Measurements from ENCODE around the gene PRKG1.

The PRKG1 gene

GRCh38 chr10:51846856-51847506 is 772.7 kb downstream of the PRKG1 start:
- no peak overlapping the region for H3K4me3 ChIP-seq (ENCODE audit: low read length)
- H3K27me3 ChIP-seq (replicated peaks; ENCODE audit: control insufficient read depth, insufficient read depth, low read length) = no peaks in the 10 kb centered on the region
- no peaks in the 10 kb centered on the region for H3K36me3 ChIP-seq (ENCODE audit: control insufficient read depth, insufficient read depth, low read length, severe bottlenecking)
- H3K4me1 ChIP-seq (ENCODE audit: control insufficient read depth, insufficient read depth, low read length) = no peaks in the 10 kb centered on the region
- no peak overlapping the region for H3K9ac ChIP-seq (ENCODE audit: low read length)
- DNase-seq (ENCODE audit: low read depth) = no peak
- peaks cover 4% of the 10 kb centered on the region for H3K9me3 ChIP-seq (ENCODE audit: control insufficient read depth, low read length)

DNA sequence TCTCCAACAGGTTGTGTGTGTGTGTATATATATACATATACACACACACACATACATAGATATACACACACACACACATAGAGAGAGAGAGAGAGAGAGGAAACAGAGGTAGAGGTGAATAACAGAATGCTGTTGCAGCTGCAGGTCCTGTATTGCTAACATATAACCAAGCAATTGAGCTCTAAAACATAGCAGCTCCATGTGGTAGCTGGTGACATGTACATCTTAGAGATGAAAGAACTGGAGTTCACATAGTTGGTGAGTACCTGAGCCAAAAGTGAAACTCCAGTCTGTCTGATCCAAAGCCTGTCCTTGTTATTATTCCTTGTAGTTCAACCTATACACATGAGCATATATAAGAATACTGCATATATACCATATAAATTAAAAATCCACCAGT is 778.0 kb downstream of the PRKG1 start:
- Histone ChIP-seq H3K36me3 (ENCODE audit: control insufficient read depth, insufficient read depth, low read length, severe bottlenecking) (no peaks in the 10 kb centered on the region), H3K4me1 (ENCODE audit: control insufficient read depth, insufficient read depth, low read length) (no peaks in the 10 kb centered on the region), H3K4me3 (ENCODE audit: low read length) (no peak overlapping the region), H3K9ac (ENCODE audit: low read length) (no peak overlapping the region), H3K9me3 (ENCODE audit: control insufficient read depth, low read length) (peaks cover 7% of the 10 kb centered on the region), H3K27me3 (replicated peaks; ENCODE audit: control insufficient read depth, insufficient read depth, low read length) (no peaks in the 10 kb centered on the region)
- no peak for DNase-seq (ENCODE audit: low read depth)

DNA sequence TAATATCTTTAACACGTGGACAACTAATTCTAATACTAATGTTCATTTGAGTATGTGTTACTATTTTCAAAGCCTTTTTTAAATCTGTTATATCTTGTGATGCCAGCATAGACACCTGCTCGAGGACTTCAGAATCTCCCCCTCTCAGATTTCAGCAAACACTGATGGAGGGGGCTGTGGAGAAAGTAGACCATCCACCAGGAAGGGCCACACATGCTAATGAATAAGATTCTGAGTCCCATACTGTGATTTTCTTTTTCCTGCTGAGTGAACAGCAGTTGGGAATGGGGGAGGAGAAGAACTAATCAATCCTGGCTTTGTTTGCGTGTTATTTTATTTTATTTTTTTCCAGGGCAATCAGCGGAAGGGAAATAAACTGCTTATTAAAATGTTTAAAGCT is 783.0 kb downstream of the PRKG1 start:
- no peaks in the 10 kb centered on the region for H3K27me3 ChIP-seq (replicated peaks; ENCODE audit: control insufficient read depth, insufficient read depth, low read length)
- peaks cover 23% of the 10 kb centered on the region for H3K4me1 ChIP-seq (ENCODE audit: control insufficient read depth, insufficient read depth, low read length)
- H3K36me3 ChIP-seq (ENCODE audit: control insufficient read depth, insufficient read depth, low read length, severe bottlenecking) = no peaks in the 10 kb centered on the region
- H3K9me3 ChIP-seq (ENCODE audit: control insufficient read depth, low read length) = peaks cover 3% of the 10 kb centered on the region
- DNase-seq (ENCODE audit: low read depth) = no peak
- H3K4me3 ChIP-seq (ENCODE audit: low read length) = no peak overlapping the region
- no peak overlapping the region for H3K9ac ChIP-seq (ENCODE audit: low read length)

DNA sequence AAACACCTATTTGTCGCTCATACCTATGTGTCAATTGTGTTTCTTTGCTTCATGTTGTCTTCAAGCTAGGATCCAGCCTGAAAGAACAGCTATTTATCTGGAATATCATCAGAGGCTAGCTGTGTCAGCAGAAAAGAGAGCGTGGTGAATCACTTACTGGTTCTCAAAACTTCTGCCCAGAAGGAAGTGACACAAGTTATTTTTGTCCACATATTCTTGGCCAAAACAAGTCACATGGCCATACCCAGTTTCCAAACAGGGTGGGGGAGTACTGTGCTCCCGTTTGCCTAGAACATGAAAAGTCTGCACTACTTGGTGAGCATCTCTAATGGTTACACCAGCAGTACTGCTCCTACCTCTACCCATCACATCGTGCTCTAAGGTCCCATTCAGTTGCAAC is 786.0 kb downstream of the PRKG1 start:
- peak overlapping the region; percentile 4 for H3K4me3 ChIP-seq (ENCODE audit: low read length)
- DNase-seq (ENCODE audit: low read depth) = no peak
- H3K9ac ChIP-seq (ENCODE audit: low read length) = no peak overlapping the region
- peaks cover 3% of the 10 kb centered on the region for H3K9me3 ChIP-seq (ENCODE audit: control insufficient read depth, low read length)
- no peaks in the 10 kb centered on the region for H3K36me3 ChIP-seq (ENCODE audit: control insufficient read depth, insufficient read depth, low read length, severe bottlenecking)
- H3K27me3 ChIP-seq (replicated peaks; ENCODE audit: control insufficient read depth, insufficient read depth, low read length) = no peaks in the 10 kb centered on the region
- H3K4me1 ChIP-seq (ENCODE audit: control insufficient read depth, insufficient read depth, low read length) = peaks cover 23% of the 10 kb centered on the region

DNA sequence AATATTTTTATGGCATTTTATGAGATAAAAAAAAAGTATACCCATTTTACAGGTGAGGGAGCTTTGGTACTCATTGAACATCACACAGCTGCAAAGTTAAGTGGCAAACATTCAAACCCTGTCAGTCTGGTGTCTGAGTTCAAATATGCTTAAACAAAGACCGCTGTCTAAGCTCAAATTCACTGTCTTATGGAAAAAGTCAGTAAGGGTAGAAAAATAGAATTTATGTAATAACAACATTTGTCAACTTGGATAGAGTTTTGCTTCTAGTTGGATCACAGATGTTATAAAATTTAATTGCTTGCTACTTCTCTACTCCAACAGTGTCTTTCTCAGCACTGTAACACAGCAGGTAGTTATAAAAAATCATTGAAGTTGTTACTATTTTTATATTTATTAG is 786.8 kb downstream of the PRKG1 start:
- peaks cover 23% of the 10 kb centered on the region for H3K4me1 ChIP-seq (ENCODE audit: control insufficient read depth, insufficient read depth, low read length)
- no peaks in the 10 kb centered on the region for H3K27me3 ChIP-seq (replicated peaks; ENCODE audit: control insufficient read depth, insufficient read depth, low read length)
- H3K36me3 ChIP-seq (ENCODE audit: control insufficient read depth, insufficient read depth, low read length, severe bottlenecking) = no peaks in the 10 kb centered on the region
- no peak overlapping the region for H3K9ac ChIP-seq (ENCODE audit: low read length)
- H3K9me3 ChIP-seq (ENCODE audit: control insufficient read depth, low read length) = no peaks in the 10 kb centered on the region
- H3K4me3 ChIP-seq (ENCODE audit: low read length) = peak overlapping the region; percentile 4
- no peak for DNase-seq (ENCODE audit: low read depth)

- no peak for DNase-seq (ENCODE audit: low read depth)
- H3K4me3 ChIP-seq (ENCODE audit: low read length) = no peak overlapping the region
- H3K4me1 ChIP-seq (ENCODE audit: control insufficient read depth, insufficient read depth, low read length) = peaks cover 23% of the 10 kb centered on the region
- H3K9me3 ChIP-seq (ENCODE audit: control insufficient read depth, low read length) = no peaks in the 10 kb centered on the region
- H3K9ac ChIP-seq (ENCODE audit: low read length) = no peak overlapping the region
- H3K27me3 ChIP-seq (replicated peaks; ENCODE audit: control insufficient read depth, insufficient read depth, low read length) = no peaks in the 10 kb centered on the region
- H3K36me3 ChIP-seq (ENCODE audit: control insufficient read depth, insufficient read depth, low read length, severe bottlenecking) = no peaks in the 10 kb centered on the region
Measured at GRCh38 chr10:51861731-51862130, 787.4 kb downstream of the PRKG1 start.

DNA sequence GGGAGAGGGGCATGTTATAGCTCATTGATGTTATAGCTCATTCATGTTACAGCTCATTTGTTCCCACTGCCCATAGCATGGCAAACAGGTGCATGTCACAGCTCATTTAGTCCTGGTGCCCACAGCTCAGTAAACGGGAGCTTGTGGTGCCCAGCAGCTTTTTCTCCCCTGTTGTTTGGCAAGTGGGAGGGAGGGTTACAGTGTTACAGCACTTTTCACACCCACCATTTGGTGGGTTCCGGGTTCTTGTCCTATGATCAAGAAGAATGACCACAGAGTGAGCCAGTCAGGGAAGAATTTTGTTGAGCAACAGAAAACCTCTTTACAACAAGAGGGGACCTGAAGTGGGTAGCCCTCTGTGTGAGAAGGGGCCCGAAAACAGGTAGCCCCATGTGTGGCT is 787.9 kb downstream of the PRKG1 start:
- DNase-seq (ENCODE audit: low read depth) = no peak
- no peaks in the 10 kb centered on the region for H3K36me3 ChIP-seq (ENCODE audit: control insufficient read depth, insufficient read depth, low read length, severe bottlenecking)
- no peaks in the 10 kb centered on the region for H3K9me3 ChIP-seq (ENCODE audit: control insufficient read depth, low read length)
- H3K27me3 ChIP-seq (replicated peaks; ENCODE audit: control insufficient read depth, insufficient read depth, low read length) = no peaks in the 10 kb centered on the region
- H3K9ac ChIP-seq (ENCODE audit: low read length) = no peak overlapping the region
- peaks cover 23% of the 10 kb centered on the region for H3K4me1 ChIP-seq (ENCODE audit: control insufficient read depth, insufficient read depth, low read length)
- H3K4me3 ChIP-seq (ENCODE audit: low read length) = no peak overlapping the region

- Histone ChIP-seq H3K4me1 (ENCODE audit: control insufficient read depth, insufficient read depth, low read length) (peaks cover 15% of the 10 kb centered on the region), H3K4me3 (ENCODE audit: low read length) (peak overlapping the region; percentile 71), H3K36me3 (ENCODE audit: control insufficient read depth, insufficient read depth, low read length, severe bottlenecking) (no peaks in the 10 kb centered on the region), H3K27me3 (replicated peaks; ENCODE audit: control insufficient read depth, insufficient read depth, low read length) (no peaks in the 10 kb centered on the region), H3K9me3 (ENCODE audit: control insufficient read depth, low read length) (no peaks in the 10 kb centered on the region), H3K9ac (ENCODE audit: low read length) (no peak overlapping the region)
- peak; percentile 61 for DNase-seq (ENCODE audit: low read depth)
Measured at GRCh38 chr10:51867956-51868355, 793.7 kb downstream of the PRKG1 start.

DNA sequence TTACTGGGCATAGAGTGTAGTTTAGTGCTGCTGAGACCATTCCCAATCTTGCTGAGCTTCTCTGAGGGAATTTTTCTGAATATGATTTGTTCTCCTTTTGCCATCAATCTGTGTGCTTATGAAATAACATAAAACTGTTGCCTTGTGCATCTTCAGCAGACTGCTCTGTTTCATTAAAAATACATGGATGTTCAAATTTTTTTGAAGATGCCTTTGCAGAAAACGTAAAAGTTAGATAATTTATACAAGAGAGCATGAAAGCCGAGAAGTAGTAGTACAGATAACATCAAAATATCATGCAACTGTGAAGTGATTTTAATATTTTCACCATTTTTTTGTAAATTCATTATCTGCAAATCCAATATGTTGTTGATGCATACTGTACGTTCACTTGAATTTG is 799.8 kb downstream of the PRKG1 start:
- DNase-seq (ENCODE audit: low read depth) = no peak
- H3K36me3 ChIP-seq (ENCODE audit: control insufficient read depth, insufficient read depth, low read length, severe bottlenecking) = no peaks in the 10 kb centered on the region
- no peak overlapping the region for H3K4me3 ChIP-seq (ENCODE audit: low read length)
- H3K27me3 ChIP-seq (replicated peaks; ENCODE audit: control insufficient read depth, insufficient read depth, low read length) = no peaks in the 10 kb centered on the region
- H3K9me3 ChIP-seq (ENCODE audit: control insufficient read depth, low read length) = no peaks in the 10 kb centered on the region
- no peak overlapping the region for H3K9ac ChIP-seq (ENCODE audit: low read length)
- H3K4me1 ChIP-seq (ENCODE audit: control insufficient read depth, insufficient read depth, low read length) = peaks cover 33% of the 10 kb centered on the region

GRCh38 chr10:51875610-51876009 is 801.3 kb downstream of the PRKG1 start:
- no peaks in the 10 kb centered on the region for H3K27me3 ChIP-seq (replicated peaks; ENCODE audit: control insufficient read depth, insufficient read depth, low read length)
- H3K9ac ChIP-seq (ENCODE audit: low read length) = no peak overlapping the region
- peaks cover 45% of the 10 kb centered on the region for H3K4me1 ChIP-seq (ENCODE audit: control insufficient read depth, insufficient read depth, low read length)
- H3K9me3 ChIP-seq (ENCODE audit: control insufficient read depth, low read length) = no peaks in the 10 kb centered on the region
- no peak overlapping the region for H3K4me3 ChIP-seq (ENCODE audit: low read length)
- DNase-seq (ENCODE audit: low read depth) = no peak
- H3K36me3 ChIP-seq (ENCODE audit: control insufficient read depth, insufficient read depth, low read length, severe bottlenecking) = no peaks in the 10 kb centered on the region

GRCh38 chr10:51876503-51876902 is 802.2 kb downstream of the PRKG1 start:
- Histone ChIP-seq H3K4me3 (ENCODE audit: low read length) (peak overlapping the region; percentile 13), H3K27me3 (replicated peaks; ENCODE audit: control insufficient read depth, insufficient read depth, low read length) (no peaks in the 10 kb centered on the region), H3K9ac (ENCODE audit: low read length) (peak overlapping the region; percentile 44), H3K9me3 (ENCODE audit: control insufficient read depth, low read length) (peaks cover 6% of the 10 kb centered on the region), H3K4me1 (ENCODE audit: control insufficient read depth, insufficient read depth, low read length) (peaks cover 46% of the 10 kb centered on the region), H3K36me3 (ENCODE audit: control insufficient read depth, insufficient read depth, low read length, severe bottlenecking) (no peaks in the 10 kb centered on the region)
- DNase-seq (ENCODE audit: low read depth) = no peak

GRCh38 chr10:51876979-51877378 is 802.7 kb downstream of the PRKG1 start:
- DNase-seq (ENCODE audit: low read depth) = no peak

More at GRCh38 chr10:51876979-51877378, 802.7 kb downstream of the PRKG1 start:
- H3K4me3 ChIP-seq (ENCODE audit: low read length) = no peak overlapping the region
- H3K36me3 ChIP-seq (ENCODE audit: control insufficient read depth, insufficient read depth, low read length, severe bottlenecking) = no peaks in the 10 kb centered on the region
- H3K4me1 ChIP-seq (ENCODE audit: control insufficient read depth, insufficient read depth, low read length) = peaks cover 46% of the 10 kb centered on the region
- H3K9me3 ChIP-seq (ENCODE audit: control insufficient read depth, low read length) = peaks cover 11% of the 10 kb centered on the region
- no peak overlapping the region for H3K9ac ChIP-seq (ENCODE audit: low read length)
- H3K27me3 ChIP-seq (replicated peaks; ENCODE audit: control insufficient read depth, insufficient read depth, low read length) = no peaks in the 10 kb centered on the region

All from adipocyte (in vitro differentiated cells).